PC-9 (cell line): ENCODE measurements around the gene REG3G.

Experiments
- CTCF ChIP-seq: fragments of 200-600 bp; sonication (generic); conservative IDR thresholded peaks from 2 replicates; pipeline ENCODE4 v1.6.1; 2017; ENCODE audit warnings: mixed run types, antibody characterized with exemption, mild to moderate bottlenecking, moderate library complexity
- EZH2 ChIP-seq: fragments of 200-600 bp; sonication (generic); IDR thresholded peaks from 2 replicates; pipeline ENCODE4 v1.8.0; 2017; ENCODE audit warnings: antibody characterized with exemption, low read depth

GRCh38 chr2:79013629-79014028 lies 11.9 kb upstream of the REG3G start:
- TF ChIP-seq EZH2 (no peak), CTCF (no peak)
